ENCODE results near the gene GAREM1. TPM values are rescaled to one million over a fixed set of nuclear protein-coding genes. Genes with fewer than 3 reads are reported as not detected.
"Not testable (repeated sequence)": the region's sequence is repeated elsewhere in the genome, so short reads cannot be mapped to it uniquely, and the experiment has no call there.

The GAREM1 gene
- total RNA-seq, 2 donors from 2014 or later: not detected

- ATAC-seq (no peak), DNase-seq (ENCODE audit: low spot score) (no peak)
- H3K27ac Mint-ChIP-seq: no peak overlapping the region
- no peak overlapping the region for H3K4me3 Mint-ChIP-seq
- no peaks in the 10 kb centered on the region for H3K36me3 Mint-ChIP-seq
- no peaks in the 10 kb centered on the region for H3K9me3 Mint-ChIP-seq
- peaks cover 11 to 14% of the 10 kb centered on the region in 2 donors for H3K27me3 Mint-ChIP-seq
- H3K4me1 Mint-ChIP-seq (ENCODE audit: low read depth in 2 of 2): no peaks in the 10 kb centered on the region
Measured at GRCh38 chr18:32308493-32309120, 162.1 kb downstream of the GAREM1 start.

- no peaks in the 10 kb centered on the region for H3K36me3 Mint-ChIP-seq
Measured at GRCh38 chr18:32303400-32303799, 167.3 kb downstream of the GAREM1 start.

GRCh38 chr18:32302806-32303205, 167.9 kb downstream of the GAREM1 start:
- Mint-ChIP-seq H3K27ac (no peak overlapping the region), H3K4me3 (no peak overlapping the region), H3K4me1 (ENCODE audit: low read depth in 2 of 2) (no peaks in the 10 kb centered on the region), H3K27me3 (peaks cover 11 to 28% of the 10 kb centered on the region in 2 donors), H3K9me3 (no peaks in the 10 kb centered on the region), H3K36me3 (no peaks in the 10 kb centered on the region)
- DNase-seq (ENCODE audit: low spot score): no peak
- ATAC-seq: no peak

More at GRCh38 chr18:32303400-32303799, 167.3 kb downstream of the GAREM1 start:
- Mint-ChIP-seq H3K9me3 (no peaks in the 10 kb centered on the region), H3K27me3 (peaks cover 11 to 28% of the 10 kb centered on the region in 2 donors), H3K4me3 (no peak overlapping the region), H3K4me1 (ENCODE audit: low read depth in 2 of 2) (no peaks in the 10 kb centered on the region), H3K27ac (no peak overlapping the region)
- ATAC-seq: no peak
- no peak for DNase-seq (ENCODE audit: low spot score)

GRCh38 chr18:32301976-32302743, 168.5 kb downstream of the GAREM1 start:
- Mint-ChIP-seq H3K4me1 (ENCODE audit: low read depth in 2 of 2) (no peaks in the 10 kb centered on the region), H3K27me3 (peaks cover 11 to 28% of the 10 kb centered on the region in 2 donors), H3K4me3 (no peak overlapping the region), H3K36me3 (no peaks in the 10 kb centered on the region), H3K27ac (no peak overlapping the region), H3K9me3 (no peaks in the 10 kb centered on the region)
- DNase-seq (ENCODE audit: low spot score) (no peak), ATAC-seq (peak in 1 of 2 donors; percentile 36)

- Mint-ChIP-seq H3K27ac (no peak overlapping the region), H3K36me3 (no peaks in the 10 kb centered on the region), H3K4me3 (no peak overlapping the region), H3K9me3 (no peaks in the 10 kb centered on the region), H3K27me3 (peaks cover 10 to 25% of the 10 kb centered on the region in 2 donors), H3K4me1 (ENCODE audit: low read depth in 2 of 2) (no peaks in the 10 kb centered on the region)
- ATAC-seq (no peak), DNase-seq (ENCODE audit: low spot score) (no peak)
Measured at GRCh38 chr18:32301361-32301760, 169.3 kb downstream of the GAREM1 start.

GRCh38 chr18:32300914-32301313, 169.8 kb downstream of the GAREM1 start:
- H3K9me3 Mint-ChIP-seq: no peaks in the 10 kb centered on the region
- ATAC-seq (no peak), DNase-seq (ENCODE audit: low spot score) (no peak)
- no peaks in the 10 kb centered on the region for H3K4me1 Mint-ChIP-seq (ENCODE audit: low read depth in 2 of 2)
- H3K4me3 Mint-ChIP-seq: no peak overlapping the region
- H3K27ac Mint-ChIP-seq: no peak overlapping the region
- H3K36me3 Mint-ChIP-seq: no peaks in the 10 kb centered on the region
- peaks cover 5 to 20% of the 10 kb centered on the region in 2 donors for H3K27me3 Mint-ChIP-seq

GRCh38 chr18:32299484-32299883, 171.2 kb downstream of the GAREM1 start:
- H3K4me3 Mint-ChIP-seq: no peak overlapping the region
- peaks cover 0 to 18% of the 10 kb centered on the region in 2 donors for H3K27me3 Mint-ChIP-seq
- no peak for ATAC-seq
- no peaks in the 10 kb centered on the region for H3K4me1 Mint-ChIP-seq (ENCODE audit: low read depth in 2 of 2)
- H3K27ac Mint-ChIP-seq: no peak overlapping the region
- no peaks in the 10 kb centered on the region for H3K9me3 Mint-ChIP-seq
- DNase-seq (ENCODE audit: low spot score): no peak
- no peaks in the 10 kb centered on the region for H3K36me3 Mint-ChIP-seq

- ATAC-seq (no peak), DNase-seq (ENCODE audit: low spot score) (no peak)
- Mint-ChIP-seq H3K27me3 (peaks cover 0 to 10% of the 10 kb centered on the region in 2 donors), H3K4me1 (ENCODE audit: low read depth in 2 of 2) (no peaks in the 10 kb centered on the region), H3K27ac (no peak overlapping the region), H3K9me3 (no peaks in the 10 kb centered on the region), H3K4me3 (no peak overlapping the region), H3K36me3 (no peaks in the 10 kb centered on the region)
Measured at GRCh38 chr18:32298171-32298667, 172.5 kb downstream of the GAREM1 start.

- no peak for ATAC-seq
- Mint-ChIP-seq H3K27me3 (peaks cover 3 to 11% of the 10 kb centered on the region in 2 donors), H3K4me1 (ENCODE audit: low read depth in 2 of 2) (no peaks in the 10 kb centered on the region), H3K27ac (no peak overlapping the region), H3K36me3 (no peaks in the 10 kb centered on the region), H3K4me3 (no peak overlapping the region), H3K9me3 (no peaks in the 10 kb centered on the region)
- DNase-seq (ENCODE audit: low spot score): no peak
Measured at GRCh38 chr18:32297579-32298170, 173.0 kb downstream of the GAREM1 start.

- peaks cover 5 to 8% of the 10 kb centered on the region in 2 donors for H3K27me3 Mint-ChIP-seq
- no peak overlapping the region for H3K4me3 Mint-ChIP-seq
- H3K36me3 Mint-ChIP-seq: no peaks in the 10 kb centered on the region
- ATAC-seq: no peak
- H3K4me1 Mint-ChIP-seq (ENCODE audit: low read depth in 2 of 2): no peaks in the 10 kb centered on the region
- DNase-seq (ENCODE audit: low spot score): no peak
- no peak overlapping the region for H3K27ac Mint-ChIP-seq
- no peaks in the 10 kb centered on the region for H3K9me3 Mint-ChIP-seq
Measured at GRCh38 chr18:32296851-32297250, 173.8 kb downstream of the GAREM1 start.

- Mint-ChIP-seq H3K4me3 (no peak overlapping the region), H3K27me3 (peaks cover 5 to 8% of the 10 kb centered on the region in 2 donors), H3K9me3 (no peaks in the 10 kb centered on the region), H3K36me3 (no peaks in the 10 kb centered on the region), H3K27ac (no peak overlapping the region), H3K4me1 (ENCODE audit: low read depth in 2 of 2) (no peaks in the 10 kb centered on the region)
- ATAC-seq (no peak), DNase-seq (ENCODE audit: low spot score) (no peak)
Measured at GRCh38 chr18:32295604-32296003, 175.1 kb downstream of the GAREM1 start.

- H3K4me1 Mint-ChIP-seq (ENCODE audit: low read depth in 2 of 2): no peaks in the 10 kb centered on the region
- DNase-seq (ENCODE audit: low spot score): no peak
- ATAC-seq: no peak
- H3K36me3 Mint-ChIP-seq: no peaks in the 10 kb centered on the region
- H3K4me3 Mint-ChIP-seq: no peak overlapping the region
- H3K27me3 Mint-ChIP-seq: peaks cover 5 to 8% of the 10 kb centered on the region in 2 donors
- no peaks in the 10 kb centered on the region for H3K9me3 Mint-ChIP-seq
- no peak overlapping the region for H3K27ac Mint-ChIP-seq
Measured at GRCh38 chr18:32293107-32293506, 177.6 kb downstream of the GAREM1 start.

GRCh38 chr18:32291623-32292022, 179.1 kb downstream of the GAREM1 start:
- H3K9me3 Mint-ChIP-seq, ATAC-seq, H3K36me3 Mint-ChIP-seq: not testable (repeated sequence)

GRCh38 chr18:32290810-32291209, 179.9 kb downstream of the GAREM1 start:
- peaks cover 10 to 16% of the 10 kb centered on the region in 2 donors for H3K27me3 Mint-ChIP-seq
- DNase-seq (ENCODE audit: low spot score) (no peak), ATAC-seq (no peak)
- no peaks in the 10 kb centered on the region for H3K36me3 Mint-ChIP-seq
- no peak overlapping the region for H3K27ac Mint-ChIP-seq
- no peak overlapping the region for H3K4me3 Mint-ChIP-seq
- no peaks in the 10 kb centered on the region for H3K4me1 Mint-ChIP-seq (ENCODE audit: low read depth in 2 of 2)
- no peaks in the 10 kb centered on the region for H3K9me3 Mint-ChIP-seq

More at GRCh38 chr18:32291623-32292022, 179.1 kb downstream of the GAREM1 start:
- H3K4me1 Mint-ChIP-seq (ENCODE audit: low read depth in 2 of 2); H3K4me3 Mint-ChIP-seq; DNase-seq (ENCODE audit: low spot score); H3K27ac Mint-ChIP-seq: not testable (repeated sequence)
- H3K27me3 Mint-ChIP-seq: peaks cover 6 to 11% of the 10 kb centered on the region in 2 donors

All from natural killer cell treated with Interleukin-12 subunit alpha and Interleukin-12 subunit beta and Interleukin-15 and Interleukin-18, amount 100 ng/mL, for 72 hours (primary cell).